ENCODE measurements around the gene MAPK1.
A peak's percentile ranks its signal among the peaks of the same experiment; 100 is the strongest.
"Not testable (repeated sequence)": the region's sequence is repeated elsewhere in the genome, so short reads cannot be mapped to it uniquely, and the experiment has no call there.

The MAPK1 gene

GRCh38 chr22:21797444-21798221 lies 69.8 kb downstream of the MAPK1 start:
- ATAC-seq (no peak), DNase-seq (no peak)
- no peaks in the 10 kb centered on the region for H3K27me3 Mint-ChIP-seq
- H3K4me3 Mint-ChIP-seq: no peak overlapping the region
- no peak overlapping the region for H3K27ac Mint-ChIP-seq
- no peaks in the 10 kb centered on the region for H3K4me1 Mint-ChIP-seq
- no peaks in the 10 kb centered on the region for H3K9me3 Mint-ChIP-seq

DNA sequence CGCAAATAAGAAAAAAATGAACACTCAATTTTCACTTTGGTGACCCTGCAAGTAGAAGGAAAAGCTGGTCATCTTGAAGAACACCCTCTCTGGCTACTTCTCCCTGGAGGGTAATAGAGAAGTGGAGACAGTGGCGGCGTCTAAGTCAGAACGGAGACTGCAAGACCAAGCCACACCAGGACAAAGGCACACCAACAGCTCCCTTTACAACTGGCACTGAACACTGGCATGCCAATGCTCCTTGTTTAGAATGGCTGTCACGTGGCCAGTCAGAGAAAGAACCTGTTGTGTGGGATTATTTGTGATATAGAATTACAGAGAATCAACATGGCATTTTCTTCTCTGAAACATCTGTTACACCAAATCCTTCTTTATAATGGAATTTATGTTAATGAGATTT lies 70.6 kb downstream of the MAPK1 start:
- no peaks in the 10 kb centered on the region for H3K9me3 Mint-ChIP-seq
- peaks cover 6% of the 10 kb centered on the region for H3K4me1 Mint-ChIP-seq
- DNase-seq (no peak), ATAC-seq (no peak)
- no peak overlapping the region for H3K27ac Mint-ChIP-seq
- H3K4me3 Mint-ChIP-seq: no peak overlapping the region
- no peaks in the 10 kb centered on the region for H3K27me3 Mint-ChIP-seq

- DNase-seq (no peak), ATAC-seq (no peak)
- no peaks in the 10 kb centered on the region for H3K27me3 Mint-ChIP-seq
- H3K27ac Mint-ChIP-seq: no peak overlapping the region
- no peak overlapping the region for H3K4me3 Mint-ChIP-seq
- H3K9me3 Mint-ChIP-seq: no peaks in the 10 kb centered on the region
- peaks cover 12% of the 10 kb centered on the region for H3K4me1 Mint-ChIP-seq
Observed at GRCh38 chr22:21796231-21796630, 71.2 kb downstream of the MAPK1 start.

DNA sequence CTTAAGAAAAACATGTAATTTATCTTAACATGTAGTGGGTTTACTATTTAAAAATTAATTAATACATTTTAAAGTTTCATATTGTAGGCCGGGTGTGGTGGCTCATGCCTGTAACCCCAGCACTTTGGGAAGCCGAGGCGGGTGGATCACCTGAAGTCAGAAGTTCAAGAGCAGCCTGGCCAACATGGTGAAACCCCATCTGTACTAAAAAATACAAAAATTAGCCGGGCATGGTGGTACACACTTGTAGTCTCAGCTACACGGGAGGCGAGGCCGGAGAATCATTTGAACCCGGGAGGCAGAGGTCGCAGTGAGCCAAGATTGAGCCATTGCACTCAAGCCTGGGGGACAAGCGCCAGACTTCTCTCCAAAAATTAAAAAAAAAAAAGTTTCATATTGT lies 73.7 kb downstream of the MAPK1 start:
- H3K4me3 Mint-ChIP-seq, H3K9me3 Mint-ChIP-seq, ATAC-seq, DNase-seq, H3K27me3 Mint-ChIP-seq, H3K27ac Mint-ChIP-seq: not testable (repeated sequence)
- peaks cover 17% of the 10 kb centered on the region for H3K4me1 Mint-ChIP-seq

GRCh38 chr22:21791635-21792625 lies 75.5 kb downstream of the MAPK1 start:
- Mint-ChIP-seq H3K4me1 (peaks cover 17% of the 10 kb centered on the region), H3K9me3 (no peaks in the 10 kb centered on the region), H3K4me3 (peak overlapping the region in 1 of 2 donors; percentile 56), H3K27me3 (no peaks in the 10 kb centered on the region), H3K27ac (peak overlapping the region; percentile 2 to 59)
- peak; percentile 28 to 52 for DNase-seq
- ATAC-seq: peak; percentile 96

DNA sequence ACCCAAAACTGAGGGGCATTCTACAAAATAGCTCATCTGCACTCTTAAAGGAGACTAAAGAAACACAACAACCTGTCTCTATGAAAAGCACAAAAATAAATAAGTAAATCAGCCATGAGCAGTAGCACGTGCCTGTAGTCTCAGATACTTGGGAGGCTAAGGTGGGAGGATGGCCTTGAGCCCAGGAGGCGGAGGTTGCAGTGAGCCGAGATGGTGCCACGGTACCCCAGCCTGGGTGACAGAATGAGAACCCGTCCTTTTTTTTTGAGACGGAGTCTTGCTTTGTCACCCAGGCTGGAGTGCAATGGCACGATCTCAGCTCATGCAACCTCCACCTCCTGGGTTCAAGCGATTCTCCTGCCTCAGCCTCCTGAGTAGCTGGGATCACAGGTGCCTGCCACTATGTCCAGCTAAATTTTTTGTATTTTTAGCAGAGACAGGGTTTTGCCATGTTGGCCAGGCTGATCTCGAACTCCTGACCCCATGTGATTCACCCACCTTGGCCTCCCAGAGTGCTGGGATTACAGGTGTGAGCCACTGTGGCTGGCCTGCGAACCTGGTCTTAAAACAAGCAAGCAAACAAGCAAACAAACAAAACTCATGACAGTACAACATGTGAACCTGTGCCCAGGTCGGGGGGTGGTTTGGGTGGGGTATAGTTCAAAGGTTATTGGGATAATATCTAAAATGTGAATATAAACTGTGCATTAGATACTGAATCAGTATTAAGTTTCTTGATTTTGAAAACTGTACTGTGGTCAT lies 76.4 kb downstream of the MAPK1 start:
- peaks cover 17% of the 10 kb centered on the region for H3K4me1 Mint-ChIP-seq
- H3K27ac Mint-ChIP-seq: peak overlapping the region in 1 of 2 donors; percentile 6
- ATAC-seq: peak; percentile 46
- H3K9me3 Mint-ChIP-seq, H3K27me3 Mint-ChIP-seq, H3K4me3 Mint-ChIP-seq: not testable (repeated sequence)
- DNase-seq: peak in 1 of 2 donors; percentile 17

GRCh38 chr22:21790359-21790758 lies 77.1 kb downstream of the MAPK1 start:
- H3K4me1 Mint-ChIP-seq: peaks cover 17% of the 10 kb centered on the region
- H3K27me3 Mint-ChIP-seq: no peaks in the 10 kb centered on the region
- H3K9me3 Mint-ChIP-seq: no peaks in the 10 kb centered on the region
- H3K27ac Mint-ChIP-seq: no peak overlapping the region
- no peak for ATAC-seq
- H3K4me3 Mint-ChIP-seq: no peak overlapping the region
- DNase-seq: no peak

DNA sequence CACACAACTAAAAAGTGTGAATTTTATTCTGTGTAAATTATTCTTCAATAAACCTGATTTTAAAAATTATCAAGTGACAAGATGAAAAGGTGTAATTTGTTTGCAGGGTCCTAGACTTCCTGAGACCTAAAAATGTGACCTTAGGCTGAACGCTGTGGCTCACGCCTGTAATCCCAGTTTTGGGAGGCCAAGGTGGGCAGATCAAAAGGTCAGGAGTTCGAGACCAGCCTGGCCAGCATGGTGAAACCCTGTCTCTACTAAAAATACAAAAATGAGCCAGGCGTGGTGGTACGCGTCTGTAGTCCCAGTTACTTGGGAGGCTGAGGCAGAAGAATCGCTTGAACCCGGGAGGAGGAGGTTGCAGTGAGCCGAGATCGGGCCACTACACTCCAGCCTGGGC lies 79.9 kb downstream of the MAPK1 start:
- peak overlapping the region in 1 of 2 donors; percentile 84 for H3K27ac Mint-ChIP-seq
- H3K27me3 Mint-ChIP-seq, H3K9me3 Mint-ChIP-seq, ATAC-seq, H3K4me3 Mint-ChIP-seq, DNase-seq: not testable (repeated sequence)
- peaks cover 17% of the 10 kb centered on the region for H3K4me1 Mint-ChIP-seq

- H3K9me3 Mint-ChIP-seq: no peaks in the 10 kb centered on the region
- DNase-seq (no peak), ATAC-seq (no peak)
- no peak overlapping the region for H3K27ac Mint-ChIP-seq
- no peaks in the 10 kb centered on the region for H3K27me3 Mint-ChIP-seq
- no peak overlapping the region for H3K4me3 Mint-ChIP-seq
- peaks cover 8% of the 10 kb centered on the region for H3K4me1 Mint-ChIP-seq
Observed at GRCh38 chr22:21780259-21780658, 87.2 kb downstream of the MAPK1 start.

DNA sequence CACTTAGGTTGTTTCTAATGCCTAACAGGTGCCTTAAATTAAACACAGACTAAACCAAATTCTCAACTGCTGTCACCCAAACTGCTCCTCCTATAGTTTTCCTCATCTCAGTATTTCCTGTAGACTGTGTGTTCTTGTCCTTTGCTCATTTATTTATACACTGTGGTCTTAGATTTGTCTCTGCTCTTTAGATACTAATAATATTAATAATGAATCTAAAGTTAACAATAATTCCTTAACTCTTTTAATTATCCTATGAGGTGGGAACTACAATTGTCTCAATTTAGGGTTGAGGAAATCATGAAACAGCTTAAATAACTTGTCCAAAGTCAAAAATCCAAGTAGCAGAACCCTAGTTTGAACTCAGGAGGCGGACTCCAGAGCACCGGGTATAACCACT lies 88.0 kb downstream of the MAPK1 start:
- ATAC-seq: no peak
- H3K27ac Mint-ChIP-seq: no peak overlapping the region

DNA sequence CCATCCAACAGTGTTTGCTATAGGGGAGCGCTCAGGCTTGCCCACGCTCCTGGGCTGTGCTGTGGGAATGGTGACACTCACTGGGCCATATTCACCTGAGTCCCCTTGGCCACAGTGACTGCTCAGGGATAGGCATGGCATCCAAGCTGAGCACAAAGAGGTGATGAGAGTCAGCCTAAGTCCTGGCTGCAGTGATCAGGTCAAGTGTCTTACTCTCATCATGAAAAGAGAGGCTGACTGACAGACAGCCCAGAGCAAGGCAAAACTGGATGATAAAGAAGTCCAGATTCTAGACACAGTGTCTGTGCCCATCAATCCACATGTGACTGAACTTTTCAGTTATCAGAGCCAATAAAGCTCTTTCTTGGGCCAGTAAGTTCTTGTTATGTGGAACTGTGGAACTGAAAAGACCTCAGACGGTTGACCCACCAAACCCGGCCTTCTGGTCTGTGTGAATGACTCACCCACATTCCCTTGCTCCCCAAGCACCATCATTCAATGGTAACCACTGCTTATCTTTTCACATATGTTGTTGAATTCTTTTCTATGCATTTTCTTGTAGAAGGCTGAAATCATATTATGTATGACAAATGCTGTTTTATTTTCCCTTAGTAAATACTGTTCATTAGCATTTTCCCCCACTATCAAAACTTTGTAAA lies 88.6 kb downstream of the MAPK1 start:
- Mint-ChIP-seq H3K4me3 (no peak overlapping the region), H3K27me3 (no peaks in the 10 kb centered on the region), H3K9me3 (no peaks in the 10 kb centered on the region), H3K4me1 (peaks cover 8% of the 10 kb centered on the region), H3K27ac (no peak overlapping the region)
- ATAC-seq (no peak), DNase-seq (no peak)

More for the DNA sequence above, 88.0 kb downstream of the MAPK1 start:
- DNase-seq: no peak
- no peaks in the 10 kb centered on the region for H3K27me3 Mint-ChIP-seq
- H3K4me1 Mint-ChIP-seq: peaks cover 8% of the 10 kb centered on the region
- H3K9me3 Mint-ChIP-seq: no peaks in the 10 kb centered on the region
- H3K4me3 Mint-ChIP-seq: no peak overlapping the region

- Mint-ChIP-seq H3K27ac (no peak overlapping the region), H3K27me3 (no peaks in the 10 kb centered on the region), H3K9me3 (no peaks in the 10 kb centered on the region), H3K4me3 (no peak overlapping the region), H3K4me1 (peaks cover 22% of the 10 kb centered on the region)
- no peak for DNase-seq
- ATAC-seq: no peak
Observed at GRCh38 chr22:21771631-21771976, 95.8 kb downstream of the MAPK1 start.

DNA sequence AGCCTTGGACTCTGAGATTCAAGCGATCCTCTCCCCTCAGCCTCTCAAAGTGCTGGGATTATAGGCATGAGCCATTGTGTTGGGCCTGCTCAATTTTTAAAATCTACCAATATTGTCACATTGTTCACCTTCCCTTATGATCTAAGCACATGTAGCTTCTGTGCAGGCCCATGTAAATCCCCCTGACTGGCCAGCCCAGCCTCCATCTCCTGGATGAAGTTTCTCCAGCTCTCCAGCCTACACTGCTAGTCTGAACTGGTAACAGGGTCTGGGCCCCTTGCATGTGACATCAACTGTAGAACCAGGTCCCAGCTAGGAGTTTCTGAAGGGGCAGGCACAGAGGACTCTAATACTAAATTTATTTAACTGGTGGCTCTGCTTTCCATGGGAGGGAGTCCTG lies 99.0 kb downstream of the MAPK1 start:
- Mint-ChIP-seq H3K4me1 (peaks cover 54% of the 10 kb centered on the region), H3K27me3 (no peaks in the 10 kb centered on the region), H3K9me3 (no peaks in the 10 kb centered on the region), H3K27ac (peak overlapping the region; percentile 30 to 55), H3K4me3 (peak overlapping the region; percentile 38 to 73)
- ATAC-seq: no peak
- no peak for DNase-seq

GRCh38 chr22:21766691-21767462 lies 100.6 kb downstream of the MAPK1 start:
- DNase-seq: peak; percentile 70 to 83
- peak overlapping the region; percentile 56 to 73 for H3K4me3 Mint-ChIP-seq
- peak; percentile 95 for ATAC-seq
- no peaks in the 10 kb centered on the region for H3K27me3 Mint-ChIP-seq
- H3K9me3 Mint-ChIP-seq: no peaks in the 10 kb centered on the region
- peaks cover 69% of the 10 kb centered on the region for H3K4me1 Mint-ChIP-seq
- peak overlapping the region; percentile 64 to 82 for H3K27ac Mint-ChIP-seq
